HepG2 (cell line): ENCODE results near the gene LARP4. TPM values are rescaled to one million over a fixed set of nuclear protein-coding genes. Genes with fewer than 3 reads are reported as not detected.

Source experiments
- ATAC-seq: fragments of 200-7000 bp; cut with Tn5 transposase; 3 replicates; pipeline ENCODE4 v1.9.1; 2020; ENCODE audit warnings: mild to moderate bottlenecking, moderate library complexity
- BruUV-seq: library from RNA; stranded (reverse); fragments of 400-500 nt; replicated peaks from 2 replicates; lab custom pipeline; 2021; lab: Mats Ljungman, UMichigan
- CTCF ChIA-PET: fragments of 300-600 bp; formaldehyde crosslinking; extraction: SDS; loops from one replicate; lab custom pipeline; 2021; ENCODE audit warnings: low total read pairs, inconsistent platforms, low intra/inter-chr PET ratio; lab: Yijun Ruan, JAX
- POLR2A ChIA-PET: fragments of 350-600 bp; sonication (Branson Sonifier 250); formaldehyde crosslinking; loops from one replicate; lab custom pipeline; 2020; ENCODE audit warnings: antibody characterized with exemption, inconsistent platforms; lab: Yijun Ruan, JAX
- DNase-seq: peaks from one replicate; pipeline ENCODE4 v3.0.0-alpha.2; 2015; ENCODE audit warnings: low spot score
- FAIRE-seq: peaks from 3 replicates; lab custom pipeline; 2011; peaks lifted over from hg19 to GRCh38; lab: Jason Lieb, UNC
- H2AFZ ChIP-seq: one replicate; pipeline ENCODE4 v1.6.1; 2011; ENCODE audit warnings: low read length, inconsistent platforms
- H3K27ac ChIP-seq: fragments of 300-600 bp; 3 replicates; pipeline ENCODE4 v1.8.0; 2011; ENCODE audit warnings: mixed run types, mild to moderate bottlenecking, mixed read lengths, low read length, inconsistent platforms; ENCODE audit not compliant: insufficient read depth; ENCODE audit errors: extremely low read length
- H3K27me3 ChIP-seq, 2 experiments: fragments of 200-600 bp in 1 of 2; 2 replicates in 1 of 2; 3 replicates in 1 of 2; pipeline versions ENCODE4 v1.6.0 to v1.8.0; 2011; ENCODE audit warnings: low read length in 2 of 2, mild to moderate bottlenecking in 2 of 2, moderate library complexity in 2 of 2, inconsistent platforms in 1 of 2; ENCODE audit not compliant: insufficient read depth in 2 of 2, control insufficient read depth in 1 of 2
- H3K36me3 ChIP-seq, 2 experiments: fragments of 200-600 bp in 1 of 2; replicated peaks in 1 of 2; 2 replicates in 1 of 2; 3 replicates in 1 of 2; pipeline versions ENCODE4 v1.5.1 to v1.8.0; 2011; ENCODE audit warnings: low read length in 2 of 2, inconsistent platforms in 1 of 2; ENCODE audit not compliant: insufficient read depth in 2 of 2, control insufficient read depth in 1 of 2
- H3K4me1 ChIP-seq: 2 replicates; pipeline ENCODE4 v1.5.1; 2012; ENCODE audit warnings: low read length, inconsistent platforms; ENCODE audit not compliant: insufficient read depth
- H3K4me2 ChIP-seq: 2 replicates; pipeline ENCODE4 v1.6.0; 2011; ENCODE audit warnings: low read depth, low read length, inconsistent platforms
- H3K4me3 ChIP-seq, 3 experiments: fragments of 200-600 bp in 1 of 3; sonication (generic), shearing (Covaris generic) in 1 of 3; replicated peaks in 1 of 3; 2 replicates each; pipeline ENCODE4 v1.5.1; 2011 to 2016; ENCODE audit warnings: low read length in 3 of 3, inconsistent platforms in 2 of 3, low read depth in 2 of 3, mild to moderate bottlenecking in 2 of 3, control low read depth in 1 of 3, mixed read lengths in 1 of 3; ENCODE audit not compliant: insufficient read depth in 1 of 3
- H3K79me2 ChIP-seq: one replicate; pipeline ENCODE4 v1.6.1; 2011; ENCODE audit warnings: low read length, inconsistent platforms; ENCODE audit not compliant: insufficient read depth
- H3K9ac ChIP-seq: 2 replicates; pipeline ENCODE4 v1.6.0; 2011; ENCODE audit warnings: mild to moderate bottlenecking, low read depth, low read length, inconsistent platforms; ENCODE audit not compliant: insufficient read depth
- H3K9me3 ChIP-seq: 2 replicates; pipeline ENCODE4 v1.5.1; 2012; ENCODE audit warnings: mild to moderate bottlenecking, low read length
- H4K20me1 ChIP-seq: 2 replicates; pipeline ENCODE4 v1.6.0; 2011; ENCODE audit warnings: inconsistent platforms, mild to moderate bottlenecking, low read length, moderate library complexity; ENCODE audit not compliant: insufficient read depth
- ATRX ChIP-seq: sonication (generic); formaldehyde crosslinking; IDR thresholded peaks from 2 replicates; pipeline ENCODE4 v1.4.0; 2020; ENCODE audit warnings: missing genetic modification reagents, borderline replicate concordance
- DNMT3B ChIP-seq: conservative IDR thresholded peaks from 2 replicates; pipeline ENCODE4 v1.6.1; 2016; ENCODE audit warnings: missing biosample characterization, control low read depth
- E2F2 ChIP-seq: sonication (generic); formaldehyde crosslinking; IDR thresholded peaks from 2 replicates; pipeline ENCODE4 v1.4.0; 2020; ENCODE audit warnings: missing genetic modification reagents, borderline replicate concordance
- ELK4 ChIP-seq: sonication (generic); formaldehyde crosslinking; IDR thresholded peaks from 2 replicates; pipeline ENCODE4 v1.9.0; 2021; ENCODE audit warnings: missing genetic modification reagents, borderline replicate concordance
- GATAD2A ChIP-seq: IDR thresholded peaks from 2 replicates; pipeline ENCODE4 v1.6.1; 2016
- NFE2L1 ChIP-seq: sonication (generic); formaldehyde crosslinking; IDR thresholded peaks from 2 replicates; pipeline ENCODE4 v1.4.0; 2020; ENCODE audit warnings: missing genetic modification reagents, mild to moderate bottlenecking, borderline replicate concordance
- YEATS4 ChIP-seq: sonication (generic); formaldehyde crosslinking; IDR thresholded peaks from 2 replicates; pipeline ENCODE4 v1.4.0; 2020; ENCODE audit warnings: missing genetic modification reagents, borderline replicate concordance
- ZBTB33 ChIP-seq: sonication (generic); formaldehyde crosslinking; IDR thresholded peaks from 2 replicates; pipeline ENCODE4 v1.4.0; 2020; ENCODE audit warnings: missing genetic modification reagents
- ZNF263 ChIP-seq: sonication (generic); formaldehyde crosslinking; IDR thresholded peaks from 2 replicates; pipeline ENCODE4 v1.4.0; 2020; ENCODE audit warnings: missing genetic modification reagents
- ZNF547 ChIP-seq: sonication (generic); formaldehyde crosslinking; IDR thresholded peaks from 2 replicates; pipeline ENCODE4 v1.5.1; 2020; ENCODE audit warnings: mild to moderate bottlenecking, missing genetic modification reagents
- ZNF770 ChIP-seq: sonication (generic); formaldehyde crosslinking; IDR thresholded peaks from 2 replicates; pipeline ENCODE4 v1.5.0; 2020; ENCODE audit warnings: mild to moderate bottlenecking, missing genetic modification reagents
- WGBS: methylation state at CpG from one replicate; pipeline ENCODE4 v1.1.6; 2017; ENCODE audit warnings: low lambda C conversion rate; 5-methylcytosine and 5-hydroxymethylcytosine counted together
- in situ Hi-C: cut with HindIII; loops from 2 replicates; pipeline ENCODE4 v1.10.0; 2017; ENCODE audit warnings: low pct_unique_long_range_greater_than_20kb; ENCODE audit not compliant: extremely low pct_ligation_motif_present
- intact Hi-C: fragments of 100-400 bp; cut with micrococcal nuclease; formaldehyde crosslinking; loops from one replicate; pipeline ENCODE4 v1.10.0; 2022; ENCODE audit not compliant: unreplicated experiment
- polyA plus RNA-seq, 8 experiments: library from polyadenylated mRNA; depleted of rRNA in 3 of 8; stranded (reverse) in 7 of 8; unstranded in 1 of 8; fragments of >200 nt; fragmentation: Illumina TruSeq in 4 of 8; extraction: Trizol in 4 of 8; gene quantifications; 2 replicates each; pipeline versions ENCODE4 v1.2.1 to v1.2.3, GENCODE V29; 2011 to 2016; ENCODE audit warnings: low read depth in 4 of 8, missing spikeins in 1 of 8, mixed read lengths in 1 of 8; ENCODE audit not compliant: insufficient read depth in 1 of 8
- total RNA-seq, 5 experiments: library from RNA; depleted of rRNA; stranded (reverse); fragments of >200 nt; fragmentation: Illumina TruSeq; extraction: Trizol; gene quantifications; 2 replicates each; pipeline ENCODE4 v1.2.3, GENCODE V29; 2016; ENCODE audit warnings: low read depth in 1 of 5

Gene LARP4
- total and polyA plus RNA-seq, 2 of the 13 experiments (the other 11 are each of a cell fraction or from before 2014, with no cell fraction given), result 16.4 to 42.7 TPM

- ChIA-PET POLR2A (no interaction called here), CTCF (no interaction called here)
- intact Hi-C loops (no loop called here), in situ Hi-C loops (no loop called here)
- Histone ChIP-seq H3K9me3 (no peaks in the 10 kb centered on the region), H3K79me2 (no peaks in the 10 kb centered on the region), H3K27me3 (no peaks in the 10 kb centered on the region), H2AFZ (no peak overlapping the region), H3K27ac (no peak overlapping the region), H3K9ac (no peak overlapping the region), H3K4me3 (no peak overlapping the region), H3K4me2 (no peak overlapping the region), H3K36me3 (no peaks in the 10 kb centered on the region), H4K20me1 (no peaks in the 10 kb centered on the region), H3K4me1 (no peaks in the 10 kb centered on the region)
- TF ChIP-seq YEATS4 (CRISPR knock-in tag), result no peak
- peak; percentile 88 for TF ChIP-seq ZBTB33 (CRISPR knock-in tag)
- TF ChIP-seq ZNF770 (CRISPR knock-in tag), result peak; percentile 95
- FAIRE-seq (no peak), ATAC-seq (peak; percentile 15; the same call in 2 of the 3 replicates), DNase-seq (no peak)
- no TSS peak for BruUV-seq
- no CpG with 5 or more reads among the region's 1 CpG for WGBS
Observed at GRCh38 chr12:50483488-50483887, 82.8 kb downstream of the LARP4 start.

- Histone ChIP-seq H3K9ac (no peak overlapping the region), H3K36me3 (no peaks in the 10 kb centered on the region), H2AFZ (no peak overlapping the region), H3K4me2 (no peak overlapping the region), H3K4me3 (no peak overlapping the region), H4K20me1 (no peaks in the 10 kb centered on the region), H3K79me2 (no peaks in the 10 kb centered on the region), H3K9me3 (peaks cover 25% of the 10 kb centered on the region), H3K27ac (no peak overlapping the region), H3K27me3 (no peaks in the 10 kb centered on the region), H3K4me1 (no peaks in the 10 kb centered on the region)
- FAIRE-seq (no peak), DNase-seq (no peak), ATAC-seq (peak; percentile 19; the same call in 1 of the 3 replicates)
- WGBS, result 71% methylated on average over 5 of the region's 5 CpGs
- intact Hi-C loops (no loop called here), in situ Hi-C loops (no loop called here)
- no TSS peak for BruUV-seq
- ChIA-PET POLR2A (no interaction called here), CTCF (no interaction called here)
- no peak for TF ChIP-seq GATAD2A (CRISPR knock-in tag)
- no peak for TF ChIP-seq ZNF263 (CRISPR knock-in tag)
- no peak for TF ChIP-seq ZNF547 (CRISPR knock-in tag)
- TF ChIP-seq E2F2 (CRISPR knock-in tag), result no peak
- TF ChIP-seq DNMT3B, result no peak
- no peak for TF ChIP-seq ELK4 (CRISPR knock-in tag)
- no peak for TF ChIP-seq ATRX (CRISPR knock-in tag)
- TF ChIP-seq NFE2L1 (CRISPR knock-in tag), result no peak
Observed at GRCh38 chr12:50488801-50489200, 88.1 kb downstream of the LARP4 start.
